GM12878 (cell line): ENCODE measurements around the gene CRELD2. TPM values are rescaled to one million over a fixed set of nuclear protein-coding genes. Genes with fewer than 3 reads are reported as not detected.

Experiments used
- ATAC-seq: fragments of 200-7000 bp; cut with Tn5 transposase; 3 replicates; pipeline ENCODE4 v1.9.1; 2020; ENCODE audit warnings: mild to moderate bottlenecking, moderate library complexity
- BruUV-seq: library from RNA; stranded (reverse); fragments of 400-500 nt; replicated peaks from 2 replicates; lab custom pipeline; 2021; lab: Mats Ljungman, UMichigan
- CTCF ChIA-PET: fragments of 300-600 bp; sonication (Branson Sonifier 250); formaldehyde crosslinking; extraction: SDS; loops from one replicate; lab custom pipeline; 2021; ENCODE audit warnings: inconsistent platforms; lab: Yijun Ruan, JAX
- POLR2A ChIA-PET: fragments of 350-600 bp; formaldehyde crosslinking; extraction: SDS; loops from one replicate; lab custom pipeline; 2021; ENCODE audit warnings: inconsistent platforms; lab: Charles Lee
- RAD21 ChIA-PET: fragments of 300-600 bp; sonication (Branson Sonifier 250); formaldehyde crosslinking; loops from one replicate; lab custom pipeline; 2023; ENCODE audit warnings: antibody characterized with exemption; ENCODE audit not compliant: unreplicated experiment; lab: Charles Lee
- SMC1A ChIA-PET: fragments of 300-600 bp; sonication (Branson Sonifier 250); formaldehyde crosslinking; loops from one replicate; lab custom pipeline; 2023; ENCODE audit not compliant: unreplicated experiment, uncharacterized antibody; lab: Charles Lee
- DNase-seq: peaks from one replicate; pipeline ENCODE4 v3.0.0-alpha.2; 2011; ENCODE audit warnings: low read depth, low spot score
- FAIRE-seq: peaks from 3 replicates; lab custom pipeline; 2011; peaks lifted over from hg19 to GRCh38; lab: Jason Lieb, UNC
- H2AFZ ChIP-seq: 2 replicates; pipeline ENCODE4 v1.6.0; 2011; ENCODE audit warnings: low read depth, low read length, control low read depth; ENCODE audit not compliant: control insufficient read depth
- H3K27ac ChIP-seq: 2 replicates; pipeline ENCODE4 v1.5.1; 2011; ENCODE audit warnings: control low read depth; ENCODE audit not compliant: control insufficient read depth, insufficient read depth
- H3K27me3 ChIP-seq, 2 experiments: replicated peaks in 1 of 2; 2 replicates each; pipeline versions ENCODE4 v1.6.0 to v1.6.1; 2011; ENCODE audit warnings: low read length in 1 of 2; ENCODE audit not compliant: control insufficient read depth in 2 of 2, insufficient read depth in 2 of 2
- H3K36me3 ChIP-seq, 2 experiments: 2 replicates each; pipeline ENCODE4 v1.5.1; 2011; ENCODE audit warnings: low read length in 1 of 2; ENCODE audit not compliant: control insufficient read depth in 2 of 2, insufficient read depth in 2 of 2
- H3K4me1 ChIP-seq: 2 replicates; pipeline ENCODE4 v1.6.1; 2011; ENCODE audit warnings: mild to moderate bottlenecking, low read length, moderate library complexity, mixed read lengths; ENCODE audit not compliant: control insufficient read depth, insufficient read depth
- H3K4me2 ChIP-seq: 2 replicates; pipeline ENCODE4 v1.6.0; 2011; ENCODE audit warnings: control low read depth; ENCODE audit not compliant: control insufficient read depth, insufficient read depth
- H3K4me3 ChIP-seq: fragments of 200-600 bp; sonication (generic); 2 replicates; pipeline ENCODE4 v1.5.1; 2016
- H3K79me2 ChIP-seq: 2 replicates; pipeline ENCODE4 v1.6.0; 2011; ENCODE audit warnings: low read length; ENCODE audit not compliant: control insufficient read depth, insufficient read depth
- H3K9ac ChIP-seq: 2 replicates; pipeline ENCODE4 v1.8.0; 2011; ENCODE audit warnings: low read length, control low read depth, mixed read lengths; ENCODE audit not compliant: control insufficient read depth, insufficient read depth
- H3K9me3 ChIP-seq: replicated peaks from 3 replicates; pipeline ENCODE4 v1.5.1; 2011; ENCODE audit warnings: mild to moderate bottlenecking, low read length; ENCODE audit not compliant: control insufficient read depth, insufficient read depth
- H4K20me1 ChIP-seq: 2 replicates; pipeline ENCODE4 v1.6.0; 2011; ENCODE audit not compliant: control insufficient read depth, insufficient read depth
- ATF7 ChIP-seq: fragments of 450-650 bp; IDR thresholded peaks from 2 replicates; pipeline ENCODE4 v1.6.1; 2016; ENCODE audit warnings: low read depth, mild to moderate bottlenecking
- BACH1 ChIP-seq: fragments of 450-650 bp; IDR thresholded peaks from 2 replicates; pipeline ENCODE4 v1.6.1; 2017; ENCODE audit warnings: mild to moderate bottlenecking, borderline replicate concordance
- DPF2 ChIP-seq: fragments of 450-650 bp; IDR thresholded peaks from 2 replicates; pipeline ENCODE4 v1.6.1; 2017; ENCODE audit warnings: mild to moderate bottlenecking
- EP300 ChIP-seq, 2 experiments: fragments of 150-350 bp in 1 of 2; IDR thresholded peaks; 2 replicates each; pipeline ENCODE4 v1.6.1; 2011 to 2012; ENCODE audit warnings: low read depth in 2 of 2, low read length in 2 of 2, borderline replicate concordance in 1 of 2, improper control_type of control experiment in 1 of 2, inconsistent platforms in 1 of 2; ENCODE audit not compliant: control insufficient read depth in 1 of 2
- ETV6 ChIP-seq, 2 experiments: fragments of 450-650 bp in 1 of 2; IDR thresholded peaks in 1 of 2; conservative IDR thresholded peaks in 1 of 2; 2 replicates each; pipeline ENCODE4 v1.6.1; 2014; ENCODE audit warnings: antibody characterized with exemption in 1 of 2, borderline replicate concordance in 1 of 2, low read depth in 1 of 2, mild to moderate bottlenecking in 1 of 2, moderate library complexity in 1 of 2
- HDGF ChIP-seq: fragments of 450-650 bp; IDR thresholded peaks from 2 replicates; pipeline ENCODE4 v1.6.1; 2016; ENCODE audit warnings: antibody characterized with exemption
- IKZF1 ChIP-seq: fragments of 450-650 bp; conservative IDR thresholded peaks from 2 replicates; pipeline ENCODE4 v1.6.1; 2017; ENCODE audit warnings: antibody characterized with exemption, mild to moderate bottlenecking
- LARP7 ChIP-seq: fragments of 450-650 bp; IDR thresholded peaks from 2 replicates; pipeline ENCODE4 v1.6.1; 2017; ENCODE audit warnings: mild to moderate bottlenecking
- NBN ChIP-seq: fragments of 450-650 bp; IDR thresholded peaks from 2 replicates; pipeline ENCODE4 v1.6.1; 2016
- RUNX3 ChIP-seq: IDR thresholded peaks from 2 replicates; pipeline ENCODE4 v1.6.1; 2012; ENCODE audit warnings: low read length, inconsistent platforms
- SIN3A ChIP-seq: IDR thresholded peaks from 2 replicates; pipeline ENCODE4 v1.6.1; 2012; ENCODE audit warnings: low read depth, low read length, improper control_type of control experiment
- SP1 ChIP-seq: IDR thresholded peaks from one replicate; pipeline ENCODE4 v1.6.1; 2011; ENCODE audit warnings: low read depth, low read length
- YY1 ChIP-seq: IDR thresholded peaks from 2 replicates; pipeline ENCODE4 v1.6.1; 2011; ENCODE audit warnings: low read depth, mild to moderate bottlenecking, low read length
- ZNF384 ChIP-seq: IDR thresholded peaks from 2 replicates; pipeline ENCODE4 v1.6.1; 2012; ENCODE audit warnings: low read depth, mild to moderate bottlenecking, low read length, improper control_type of control experiment, borderline replicate concordance
- WGBS: methylation state at CpG from one replicate; pipeline ENCODE4 v1.1.6; 2016; ENCODE audit warnings: low lambda C conversion rate; ENCODE audit not compliant: insufficient replicate concordance, insufficient coverage; ENCODE audit errors: missing lambda C conversion rate; 5-methylcytosine and 5-hydroxymethylcytosine counted together
- in situ Hi-C: fragments of 300-500 bp; cut with MboI; formaldehyde crosslinking; loops from 9 replicates; pipeline ENCODE4 v1.14.3; 2018; ENCODE audit warnings: mixed read lengths
- intact Hi-C: fragments of 100-400 bp; cut with micrococcal nuclease; formaldehyde crosslinking; loops from one replicate; pipeline ENCODE4 v1.14.2; 2022; ENCODE audit not compliant: unreplicated experiment
- polyA plus RNA-seq, 11 experiments: library from polyadenylated mRNA; depleted of rRNA in 4 of 11; unstranded in 6 of 11; stranded (reverse) in 5 of 11; fragments of >200 nt; fragmentation: Nextera tagmentation in 4 of 11; fragmentation: Illumina TruSeq in 1 of 11; extraction: Ambion mirVana in 4 of 11; extraction: Trizol in 1 of 11; gene quantifications; 1 replicate in 1 of 11; 2 replicates in 10 of 11; pipeline versions ENCODE4 v1.2.1 to v1.2.3, GENCODE V29; 2011 to 2016; ENCODE audit warnings: inconsistent platforms in 2 of 11, missing spikeins in 2 of 11, low read depth in 1 of 11
- total RNA-seq, 4 experiments: library from RNA; depleted of rRNA in 3 of 4; stranded (reverse); fragments of >200 nt in 3 of 4; fragmentation: Illumina TruSeq in 1 of 4; extraction: Trizol in 1 of 4; gene quantifications; 2 replicates each; pipeline versions ENCODE4 v1.2.1 to v1.2.3, GENCODE V29; 2013 to 2021
- TF ChIP-seq, protein P1 (sequence below): IDR thresholded peaks from 2 replicates; pipeline ENCODE4 v1.6.1; 2011; ENCODE audit warnings: low read depth, mild to moderate bottlenecking, low read length, moderate library complexity, borderline replicate concordance; ENCODE audit errors: extremely low read depth
- TF ChIP-seq, protein P2 (sequence below): fragments of 450-650 bp; IDR thresholded peaks from 2 replicates; pipeline ENCODE4 v1.6.1; 2017; ENCODE audit warnings: mild to moderate bottlenecking, low read depth, inconsistent platforms; ENCODE audit not compliant: poor library complexity, severe bottlenecking
- TF ChIP-seq, protein P3 (sequence below): fragments of 450-650 bp; IDR thresholded peaks from 2 replicates; pipeline ENCODE4 v1.6.1; 2016; ENCODE audit warnings: mild to moderate bottlenecking
- TF ChIP-seq, protein P4 (sequence below): IDR thresholded peaks from 2 replicates; pipeline ENCODE4 v1.6.1; 2011; ENCODE audit warnings: mild to moderate bottlenecking, low read depth, low read length, moderate library complexity; ENCODE audit not compliant: insufficient replicate concordance

The CRELD2 gene
- total and polyA plus RNA-seq, 10 of the 15 experiments (the other 5 are each of a cell fraction or from before 2014, with no cell fraction given): 9.4 to 111 (median 25.9) TPM

DNA sequence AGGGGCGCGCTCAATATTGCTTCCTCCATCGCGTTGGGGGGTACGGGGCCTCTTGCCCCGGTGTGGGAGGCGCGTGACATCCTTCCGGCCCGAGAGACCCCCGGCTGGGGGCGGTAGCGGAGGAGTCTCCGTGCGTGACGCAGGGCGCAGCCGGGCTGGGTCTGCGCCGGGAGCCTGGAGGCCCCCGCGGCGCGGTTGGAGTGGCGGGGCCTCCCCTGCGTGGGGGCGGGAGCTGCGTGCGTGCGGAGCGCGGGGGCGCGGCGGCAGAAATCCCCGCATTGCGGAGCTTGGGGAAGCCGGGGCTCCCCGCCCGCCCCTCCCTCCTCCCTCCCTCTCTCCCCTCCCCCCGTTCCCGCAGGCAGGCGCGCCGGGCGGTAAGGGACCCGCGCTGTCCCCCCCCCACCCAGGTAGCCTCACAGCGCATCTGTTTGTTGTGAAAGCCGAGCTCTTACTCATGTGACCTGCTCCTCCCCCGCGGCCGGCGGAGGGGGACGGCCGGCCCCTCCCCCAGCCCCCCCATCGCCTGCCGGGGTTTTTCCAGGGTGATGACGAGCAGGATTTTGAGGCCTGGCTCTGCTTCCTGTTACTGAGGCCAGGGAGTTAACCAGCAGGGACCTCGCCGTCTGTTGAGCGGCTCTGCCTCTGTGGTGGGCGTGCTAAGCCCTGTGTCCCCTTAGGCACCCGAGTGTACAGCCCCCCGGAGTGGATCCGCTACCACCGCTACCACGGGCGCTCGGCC lies 43.7 kb downstream of the CRELD2 start:
- FAIRE-seq (no peak), DNase-seq (no peak), ATAC-seq (peak; percentile 33)
- H3K27ac ChIP-seq: peak overlapping the region; percentile 87
- H3K27me3 ChIP-seq: no peaks in the 10 kb centered on the region
- SMC1A ChIA-PET: interaction anchor here (1.2 to 1.6 kb wide), 3 partner anchors 30 to 66 kb away, joined by 3 to 4 read pairs (median 3); no protein-coding TSS in a partner anchor
- no TSS peak for BruUV-seq
- no peak overlapping the region for H2AFZ ChIP-seq
- POLR2A ChIA-PET: interaction anchor here (0.5 to 2.5 kb wide), 13 partner anchors 8 to 225 kb away, joined by 3 to 15 read pairs (median 4); no protein-coding TSS in a partner anchor
- peaks cover 14 to 19% of the 10 kb centered on the region in 2 experiments for H3K36me3 ChIP-seq
- peaks cover 2% of the 10 kb centered on the region; the same call in 1 of the 2 replicates for H4K20me1 ChIP-seq
- peak overlapping the region; percentile 87 for H3K4me2 ChIP-seq
- peak overlapping the region; percentile 78 for H3K9ac ChIP-seq
- in situ Hi-C loops: loop anchor here (10.0 kb wide), 1 partner anchor 573 kb away; the partner anchor contains the start of gene TYMP
- H3K4me1 ChIP-seq: peaks cover 32% of the 10 kb centered on the region
- peak overlapping the region; percentile 98 for H3K4me3 ChIP-seq
- RAD21 ChIA-PET: interaction anchor here (0.8 to 2.6 kb wide), 7 partner anchors 9 to 68 kb away, joined by 3 to 15 read pairs (median 4); no protein-coding TSS in a partner anchor
- peaks cover 49% of the 10 kb centered on the region for H3K79me2 ChIP-seq
- no peaks in the 10 kb centered on the region for H3K9me3 ChIP-seq
- under 1% methylated on average over 41 of the region's 70 CpGs for WGBS
- CTCF ChIA-PET: interaction anchor here (1.0 to 2.2 kb wide), 6 partner anchors 9 to 68 kb away, joined by 3 to 6 read pairs (median 4); no protein-coding TSS in a partner anchor
- intact Hi-C loops: loop anchor here (5.0 kb wide), 1 partner anchor 225 kb away; the partner anchor contains the start of gene TRABD
- TF ChIP-seq, protein P1, sequence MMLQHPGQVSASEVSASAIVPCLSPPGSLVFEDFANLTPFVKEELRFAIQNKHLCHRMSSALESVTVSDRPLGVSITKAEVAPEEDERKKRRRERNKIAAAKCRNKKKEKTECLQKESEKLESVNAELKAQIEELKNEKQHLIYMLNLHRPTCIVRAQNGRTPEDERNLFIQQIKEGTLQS: no peak
- TF ChIP-seq HDGF (peak; percentile 99), NBN (peak; percentile 90), LARP7 (peak; percentile 21; the same call in 1 of the 2 replicates), YY1 (0 out of 2 replicates have a peak, but pooled peaks have one; percentile 4), IKZF1 (peak; percentile 89), SIN3A (peak; percentile 77; the same call in 1 of the 2 replicates), ETV6 (conservative IDR thresholded peaks at IDR 0.05 in 1 of 2, IDR thresholded peaks at IDR 0.05 in 1 of 2; ENCODE audit: borderline replicate concordance in 1 of 2, low read depth in 1 of 2) (no peak), EP300 (IDR thresholded peaks at IDR 0.05; ENCODE audit: borderline replicate concordance in 1 of 2, control insufficient read depth in 1 of 2, low read depth in 2 of 2, low read length in 2 of 2) (peak in 1 of 2 experiments; percentile 15; a peak in 2 of 4 replicates), ATF7 (peak; percentile 67), RUNX3 (peak; percentile 17; the same call in 1 of the 2 replicates), DPF2 (peak; percentile 43; the same call in 1 of the 2 replicates), ZNF384 (no peak), BACH1 (peak; percentile 94), SP1 (peak; percentile 53)
- TF ChIP-seq, protein P2, sequence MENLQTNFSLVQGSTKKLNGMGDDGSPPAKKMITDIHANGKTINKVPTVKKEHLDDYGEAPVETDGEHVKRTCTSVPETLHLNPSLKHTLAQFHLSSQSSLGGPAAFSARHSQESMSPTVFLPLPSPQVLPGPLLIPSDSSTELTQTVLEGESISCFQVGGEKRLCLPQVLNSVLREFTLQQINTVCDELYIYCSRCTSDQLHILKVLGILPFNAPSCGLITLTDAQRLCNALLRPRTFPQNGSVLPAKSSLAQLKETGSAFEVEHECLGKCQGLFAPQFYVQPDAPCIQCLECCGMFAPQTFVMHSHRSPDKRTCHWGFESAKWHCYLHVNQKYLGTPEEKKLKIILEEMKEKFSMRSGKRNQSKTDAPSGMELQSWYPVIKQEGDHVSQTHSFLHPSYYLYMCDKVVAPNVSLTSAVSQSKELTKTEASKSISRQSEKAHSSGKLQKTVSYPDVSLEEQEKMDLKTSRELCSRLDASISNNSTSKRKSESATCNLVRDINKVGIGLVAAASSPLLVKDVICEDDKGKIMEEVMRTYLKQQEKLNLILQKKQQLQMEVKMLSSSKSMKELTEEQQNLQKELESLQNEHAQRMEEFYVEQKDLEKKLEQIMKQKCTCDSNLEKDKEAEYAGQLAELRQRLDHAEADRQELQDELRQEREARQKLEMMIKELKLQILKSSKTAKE: peak; percentile 60
- TF ChIP-seq, protein P3, sequence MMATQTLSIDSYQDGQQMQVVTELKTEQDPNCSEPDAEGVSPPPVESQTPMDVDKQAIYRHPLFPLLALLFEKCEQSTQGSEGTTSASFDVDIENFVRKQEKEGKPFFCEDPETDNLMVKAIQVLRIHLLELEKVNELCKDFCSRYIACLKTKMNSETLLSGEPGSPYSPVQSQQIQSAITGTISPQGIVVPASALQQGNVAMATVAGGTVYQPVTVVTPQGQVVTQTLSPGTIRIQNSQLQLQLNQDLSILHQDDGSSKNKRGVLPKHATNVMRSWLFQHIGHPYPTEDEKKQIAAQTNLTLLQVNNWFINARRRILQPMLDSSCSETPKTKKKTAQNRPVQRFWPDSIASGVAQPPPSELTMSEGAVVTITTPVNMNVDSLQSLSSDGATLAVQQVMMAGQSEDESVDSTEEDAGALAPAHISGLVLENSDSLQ: peak; percentile 37; the same call in 1 of the 2 replicates
- TF ChIP-seq, protein P4, sequence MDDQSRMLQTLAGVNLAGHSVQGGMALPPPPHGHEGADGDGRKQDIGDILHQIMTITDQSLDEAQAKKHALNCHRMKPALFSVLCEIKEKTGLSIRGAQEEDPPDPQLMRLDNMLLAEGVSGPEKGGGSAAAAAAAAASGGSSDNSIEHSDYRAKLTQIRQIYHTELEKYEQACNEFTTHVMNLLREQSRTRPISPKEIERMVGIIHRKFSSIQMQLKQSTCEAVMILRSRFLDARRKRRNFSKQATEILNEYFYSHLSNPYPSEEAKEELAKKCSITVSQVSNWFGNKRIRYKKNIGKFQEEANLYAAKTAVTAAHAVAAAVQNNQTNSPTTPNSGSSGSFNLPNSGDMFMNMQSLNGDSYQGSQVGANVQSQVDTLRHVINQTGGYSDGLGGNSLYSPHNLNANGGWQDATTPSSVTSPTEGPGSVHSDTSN: peak; percentile 67
